K562 (cell line): ENCODE data around the gene ANKS3.

Source experiments
- CCNT2 ChIP-seq: IDR thresholded peaks from 2 replicates; pipeline ENCODE4 v1.6.1; 2011; ENCODE audit warnings: borderline replicate concordance, low read depth, mild to moderate bottlenecking, moderate library complexity, mixed read lengths, low read length; ENCODE audit not compliant: insufficient read length; ENCODE audit errors: extremely low read depth
- E2F3 ChIP-seq: fragments of 250-450 bp; sonication (Bioruptor Pico); IDR thresholded peaks from 2 replicates; pipeline ENCODE4 v1.4.0; 2020; ENCODE audit warnings: mild to moderate bottlenecking
- KLF16 ChIP-seq: IDR thresholded peaks from 2 replicates; pipeline ENCODE4 v1.6.1; 2016; ENCODE audit warnings: antibody characterized with exemption
- MAFK ChIP-seq: IDR thresholded peaks from 2 replicates; pipeline ENCODE4 v1.6.1; 2011; ENCODE audit warnings: low read length, improper control_type of control experiment
- POLR2AphosphoS5 ChIP-seq: IDR thresholded peaks from 2 replicates; pipeline ENCODE4 v1.6.1; 2011; ENCODE audit warnings: mild to moderate bottlenecking, low read depth, low read length, moderate library complexity; ENCODE audit not compliant: control insufficient read depth, insufficient read depth
- RAD51 ChIP-seq: fragments of 450-650 bp; IDR thresholded peaks from 2 replicates; pipeline ENCODE4 v1.7.1; 2016; ENCODE audit warnings: low read depth, mild to moderate bottlenecking, borderline replicate concordance
- TAF1 ChIP-seq: IDR thresholded peaks from 2 replicates; pipeline ENCODE4 v1.6.1; 2011; ENCODE audit warnings: mild to moderate bottlenecking, low read length, moderate library complexity; ENCODE audit not compliant: insufficient read depth, control insufficient read depth, severe bottlenecking; ENCODE audit errors: extremely low read depth
- TCF7 ChIP-seq: sonication (generic); IDR thresholded peaks from 2 replicates; pipeline ENCODE4 v1.6.1; 2016; ENCODE audit warnings: antibody characterized with exemption, borderline replicate concordance
- TCF7L2 ChIP-seq: fragments of 150-350 bp; IDR thresholded peaks from 2 replicates; pipeline ENCODE4 v1.6.1; 2016; ENCODE audit warnings: low read depth, mild to moderate bottlenecking, low read length, moderate library complexity
- ZNF174 ChIP-seq: fragments of 250-450 bp; sonication (Bioruptor Pico); IDR thresholded peaks from 2 replicates; pipeline ENCODE4 v1.4.0; 2020; ENCODE audit warnings: mild to moderate bottlenecking
- TF ChIP-seq, protein P1 (sequence below): fragments of 250-450 bp; sonication (Bioruptor Pico); IDR thresholded peaks from 2 replicates; pipeline ENCODE4 v1.9.0; 2021; ENCODE audit warnings: mild to moderate bottlenecking
- TF ChIP-seq, protein P2 (sequence below): fragments of 450-650 bp; IDR thresholded peaks from 2 replicates; pipeline ENCODE4 v1.6.1; 2016; ENCODE audit warnings: low read depth
- TF ChIP-seq, protein P3 (sequence below), 3 experiments: IDR thresholded peaks in 2 of 3; conservative IDR thresholded peaks in 1 of 3; 2 replicates each; pipeline ENCODE4 v1.5.1; 2011 to 2012; ENCODE audit warnings: low read length in 3 of 3, mild to moderate bottlenecking in 3 of 3, control low read depth in 2 of 3, improper control_type of control experiment in 1 of 3, inconsistent platforms in 1 of 3, low read depth in 1 of 3, mixed read lengths in 1 of 3, moderate library complexity in 1 of 3; ENCODE audit not compliant: insufficient read depth in 2 of 3
- TF ChIP-seq, protein P4 (sequence below): fragments of 450-650 bp; formaldehyde crosslinking; IDR thresholded peaks from 2 replicates; pipeline ENCODE4 v1.4.0; 2022; ENCODE audit warnings: missing genetic modification characterization

DNA sequence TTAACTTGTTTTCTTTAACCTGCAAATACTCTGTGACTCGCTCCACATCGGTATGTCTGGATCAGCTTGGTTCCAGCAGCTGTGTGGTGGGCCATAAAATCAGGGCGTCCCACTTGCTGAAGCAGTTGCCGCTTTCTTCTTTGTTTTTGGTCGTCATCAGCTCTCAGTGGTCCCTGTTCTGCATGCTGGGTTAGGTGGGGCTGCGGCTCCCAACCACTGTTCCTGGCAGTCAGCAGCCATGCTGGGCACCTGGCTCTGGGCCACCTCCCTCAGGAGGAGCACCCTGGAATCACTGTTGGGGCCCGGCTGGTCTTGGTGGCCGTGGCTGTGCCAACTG, 86.5 kb downstream of the ANKS3 start:
- TF ChIP-seq POLR2AphosphoS5 = no peak
- no peak for TF ChIP-seq CCNT2
- no peak for TF ChIP-seq TAF1
- no peak for TF ChIP-seq RAD51
- TF ChIP-seq, protein P1, sequence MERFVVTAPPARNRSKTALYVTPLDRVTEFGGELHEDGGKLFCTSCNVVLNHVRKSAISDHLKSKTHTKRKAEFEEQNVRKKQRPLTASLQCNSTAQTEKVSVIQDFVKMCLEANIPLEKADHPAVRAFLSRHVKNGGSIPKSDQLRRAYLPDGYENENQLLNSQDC (CRISPR knock-in tag) = no peak
- TF ChIP-seq TCF7L2 = no peak
- TF ChIP-seq KLF16 = no peak
- no peak for TF ChIP-seq ZNF174
- TF ChIP-seq E2F3 (CRISPR knock-in tag) = no peak
- no peak for TF ChIP-seq TCF7
- no peak for TF ChIP-seq MAFK
- TF ChIP-seq, protein P2, sequence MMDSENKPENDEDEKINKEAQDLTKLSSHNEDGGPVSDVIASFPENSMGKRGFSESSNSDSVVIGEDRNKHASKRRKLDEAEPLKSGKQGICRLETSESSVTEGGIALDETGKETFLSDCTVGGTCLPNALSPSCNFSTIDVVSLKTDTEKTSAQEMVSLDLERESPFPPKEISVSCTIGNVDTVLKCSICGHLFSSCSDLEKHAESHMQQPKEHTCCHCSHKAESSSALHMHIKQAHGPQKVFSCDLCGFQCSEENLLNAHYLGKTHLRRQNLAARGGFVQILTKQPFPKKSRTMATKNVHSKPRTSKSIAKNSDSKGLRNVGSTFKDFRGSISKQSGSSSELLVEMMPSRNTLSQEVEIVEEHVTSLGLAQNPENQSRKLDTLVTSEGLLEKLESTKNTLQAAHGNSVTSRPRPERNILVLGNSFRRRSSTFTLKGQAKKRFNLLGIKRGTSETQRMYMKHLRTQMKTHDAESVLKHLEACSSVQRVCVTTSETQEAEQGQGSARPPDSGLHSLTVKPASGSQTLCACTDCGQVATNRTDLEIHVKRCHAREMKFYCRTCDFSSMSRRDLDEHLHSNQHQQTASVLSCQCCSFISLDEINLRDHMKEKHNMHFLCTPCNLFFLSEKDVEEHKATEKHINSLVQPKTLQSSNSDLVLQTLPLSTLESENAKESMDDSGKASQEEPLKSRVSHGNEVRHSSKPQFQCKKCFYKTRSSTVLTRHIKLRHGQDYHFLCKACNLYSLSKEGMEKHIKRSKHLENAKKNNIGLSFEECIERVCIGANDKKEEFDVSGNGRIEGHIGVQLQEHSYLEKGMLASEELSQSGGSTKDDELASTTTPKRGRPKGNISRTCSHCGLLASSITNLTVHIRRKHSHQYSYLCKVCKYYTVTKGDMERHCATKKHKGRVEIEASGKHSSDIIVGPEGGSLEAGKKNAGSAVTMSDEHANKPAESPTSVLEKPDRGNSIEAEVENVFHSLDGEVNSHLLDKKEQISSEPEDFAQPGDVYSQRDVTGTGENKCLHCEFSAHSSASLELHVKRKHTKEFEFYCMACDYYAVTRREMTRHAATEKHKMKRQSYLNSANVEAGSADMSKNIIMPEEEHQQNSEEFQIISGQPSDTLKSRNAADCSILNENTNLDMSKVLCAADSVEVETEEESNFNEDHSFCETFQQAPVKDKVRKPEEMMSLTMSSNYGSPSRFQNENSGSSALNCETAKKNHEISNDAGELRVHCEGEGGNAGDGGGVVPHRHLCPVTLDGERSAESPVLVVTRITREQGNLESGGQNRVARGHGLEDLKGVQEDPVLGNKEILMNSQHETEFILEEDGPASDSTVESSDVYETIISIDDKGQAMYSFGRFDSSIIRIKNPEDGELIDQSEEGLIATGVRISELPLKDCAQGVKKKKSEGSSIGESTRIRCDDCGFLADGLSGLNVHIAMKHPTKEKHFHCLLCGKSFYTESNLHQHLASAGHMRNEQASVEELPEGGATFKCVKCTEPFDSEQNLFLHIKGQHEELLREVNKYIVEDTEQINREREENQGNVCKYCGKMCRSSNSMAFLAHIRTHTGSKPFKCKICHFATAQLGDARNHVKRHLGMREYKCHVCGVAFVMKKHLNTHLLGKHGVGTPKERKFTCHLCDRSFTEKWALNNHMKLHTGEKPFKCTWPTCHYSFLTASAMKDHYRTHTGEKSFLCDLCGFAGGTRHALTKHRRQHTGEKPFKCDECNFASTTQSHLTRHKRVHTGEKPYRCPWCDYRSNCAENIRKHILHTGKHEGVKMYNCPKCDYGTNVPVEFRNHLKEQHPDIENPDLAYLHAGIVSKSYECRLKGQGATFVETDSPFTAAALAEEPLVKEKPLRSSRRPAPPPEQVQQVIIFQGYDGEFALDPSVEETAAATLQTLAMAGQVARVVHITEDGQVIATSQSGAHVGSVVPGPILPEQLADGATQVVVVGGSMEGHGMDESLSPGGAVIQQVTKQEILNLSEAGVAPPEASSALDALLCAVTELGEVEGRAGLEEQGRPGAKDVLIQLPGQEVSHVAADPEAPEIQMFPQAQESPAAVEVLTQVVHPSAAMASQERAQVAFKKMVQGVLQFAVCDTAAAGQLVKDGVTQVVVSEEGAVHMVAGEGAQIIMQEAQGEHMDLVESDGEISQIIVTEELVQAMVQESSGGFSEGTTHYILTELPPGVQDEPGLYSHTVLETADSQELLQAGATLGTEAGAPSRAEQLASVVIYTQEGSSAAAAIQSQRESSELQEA = no peak
- TF ChIP-seq, protein P3, sequence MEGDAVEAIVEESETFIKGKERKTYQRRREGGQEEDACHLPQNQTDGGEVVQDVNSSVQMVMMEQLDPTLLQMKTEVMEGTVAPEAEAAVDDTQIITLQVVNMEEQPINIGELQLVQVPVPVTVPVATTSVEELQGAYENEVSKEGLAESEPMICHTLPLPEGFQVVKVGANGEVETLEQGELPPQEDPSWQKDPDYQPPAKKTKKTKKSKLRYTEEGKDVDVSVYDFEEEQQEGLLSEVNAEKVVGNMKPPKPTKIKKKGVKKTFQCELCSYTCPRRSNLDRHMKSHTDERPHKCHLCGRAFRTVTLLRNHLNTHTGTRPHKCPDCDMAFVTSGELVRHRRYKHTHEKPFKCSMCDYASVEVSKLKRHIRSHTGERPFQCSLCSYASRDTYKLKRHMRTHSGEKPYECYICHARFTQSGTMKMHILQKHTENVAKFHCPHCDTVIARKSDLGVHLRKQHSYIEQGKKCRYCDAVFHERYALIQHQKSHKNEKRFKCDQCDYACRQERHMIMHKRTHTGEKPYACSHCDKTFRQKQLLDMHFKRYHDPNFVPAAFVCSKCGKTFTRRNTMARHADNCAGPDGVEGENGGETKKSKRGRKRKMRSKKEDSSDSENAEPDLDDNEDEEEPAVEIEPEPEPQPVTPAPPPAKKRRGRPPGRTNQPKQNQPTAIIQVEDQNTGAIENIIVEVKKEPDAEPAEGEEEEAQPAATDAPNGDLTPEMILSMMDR (IDR thresholded peaks at IDR 0.05 in 2 of 3, conservative IDR thresholded peaks at IDR 0.05 in 1 of 3; ENCODE audit: insufficient read depth in 2 of 3, low read depth in 1 of 3, low read length in 3 of 3) = no peak
- TF ChIP-seq, protein P4, sequence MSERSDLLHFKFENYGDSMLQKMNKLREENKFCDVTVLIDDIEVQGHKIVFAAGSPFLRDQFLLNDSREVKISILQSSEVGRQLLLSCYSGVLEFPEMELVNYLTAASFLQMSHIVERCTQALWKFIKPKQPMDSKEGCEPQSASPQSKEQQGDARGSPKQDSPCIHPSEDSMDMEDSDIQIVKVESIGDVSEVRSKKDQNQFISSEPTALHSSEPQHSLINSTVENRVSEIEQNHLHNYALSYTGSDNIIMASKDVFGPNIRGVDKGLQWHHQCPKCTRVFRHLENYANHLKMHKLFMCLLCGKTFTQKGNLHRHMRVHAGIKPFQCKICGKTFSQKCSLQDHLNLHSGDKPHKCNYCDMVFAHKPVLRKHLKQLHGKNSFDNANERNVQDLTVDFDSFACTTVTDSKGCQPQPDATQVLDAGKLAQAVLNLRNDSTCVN (CRISPR knock-in tag) = no peak
